Measurements from ENCODE around the gene TNFAIP8. TPM values are rescaled to one million over a fixed set of nuclear protein-coding genes. Genes with fewer than 3 reads are reported as not detected.

The TNFAIP8 gene
- total and polyA plus RNA-seq, 10 of the 15 experiments (the other 5 are each of a cell fraction or from before 2014, with no cell fraction given) = 124 to 324 (median 177) TPM

- TF ChIP-seq ZBED1 (IDR thresholded peaks at IDR 0.05; ENCODE audit: borderline replicate concordance) (peak; percentile 98), ZNF24 (IDR thresholded peaks at IDR 0.05) (peak; percentile 66; the same call in 1 of the 2 replicates), SIN3A (IDR thresholded peaks at IDR 0.05; ENCODE audit: low read depth, low read length) (no peak), CTCF (IDR thresholded peaks at IDR 0.05 in 2 of 3, conservative IDR thresholded peaks at IDR 0.05 in 1 of 3; ENCODE audit: control insufficient read depth in 2 of 3, extremely low read depth in 1 of 3, insufficient read depth in 1 of 3, low read depth in 3 of 3, low read length in 3 of 3) (no peak), TARDBP (IDR thresholded peaks at IDR 0.05; ENCODE audit: borderline replicate concordance) (no peak), KAT2A (conservative IDR thresholded peaks at IDR 0.05; ENCODE audit: control insufficient read depth, low read depth, low read length) (no peak), EP300 (IDR thresholded peaks at IDR 0.05; ENCODE audit: borderline replicate concordance in 1 of 2, control insufficient read depth in 1 of 2, low read depth in 2 of 2, low read length in 2 of 2) (peak; percentile 93 to 94), LARP7 (IDR thresholded peaks at IDR 0.05) (no peak), SRF (IDR thresholded peaks at IDR 0.05; ENCODE audit: low read depth in 2 of 2, low read length in 2 of 2) (no peak), STAT1 (conservative IDR thresholded peaks at IDR 0.05) (no peak), IKZF2 (IDR thresholded peaks at IDR 0.05) (peak; percentile 89 to 90), YBX1 (IDR thresholded peaks at IDR 0.05) (no peak), SKIL (IDR thresholded peaks at IDR 0.05; ENCODE audit: low read depth, poor library complexity, severe bottlenecking) (peak; percentile 99), CREM (IDR thresholded peaks at IDR 0.05; ENCODE audit: low read depth) (peak; percentile 96), POLR2AphosphoS2 (IDR thresholded peaks at IDR 0.05; ENCODE audit: low read depth, low read length) (no peak), ZNF687 (IDR thresholded peaks at IDR 0.05) (no peak), E2F4 (IDR thresholded peaks at IDR 0.05; ENCODE audit: low read depth, low read length) (no peak), MTA3 (IDR thresholded peaks at IDR 0.05; ENCODE audit: borderline replicate concordance, low read length) (peak; percentile 95), SIX5 (IDR thresholded peaks at IDR 0.05; ENCODE audit: low read depth, low read length, severe bottlenecking) (no peak), POU2F2 (IDR thresholded peaks at IDR 0.05; ENCODE audit: borderline replicate concordance, low read depth, low read length) (peak; percentile 39; the same call in 2 of the 3 replicates)
Measured at GRCh38 chr5:119397518-119398380, 41.9 kb downstream of the TNFAIP8 start (continued).

Measured in GM12878 (cell line).